SU-DHL-6 (cell line): Measurements from ENCODE around the gene PKM.
"Not testable (repeated sequence)": the region's sequence is repeated elsewhere in the genome, so short reads cannot be mapped to it uniquely, and the experiment has no call there.

ENCODE experiments used
- H2AFZ ChIP-seq: fragments of 200-600 bp; sonication (generic); 2 replicates; pipeline ENCODE4 v1.6.1; 2014; ENCODE audit warnings: low read depth, mild to moderate bottlenecking, moderate library complexity, mixed read lengths, antibody characterized with exemption, low read length; ENCODE audit not compliant: severe bottlenecking
- H3F3A ChIP-seq: fragments of 200-600 bp; shearing (Covaris generic); 2 replicates; pipeline ENCODE4 v1.6.0; 2016; ENCODE audit warnings: antibody characterized with exemption, mild to moderate bottlenecking; ENCODE audit not compliant: insufficient read depth
- H3K27ac ChIP-seq: fragments of 200-600 bp; sonication (generic); 2 replicates; pipeline ENCODE4 v1.5.1; 2016; ENCODE audit warnings: low read depth, mild to moderate bottlenecking, low read length, moderate library complexity, mixed read lengths
- H3K27me3 ChIP-seq: fragments of 200-600 bp; sonication (generic), shearing (Covaris generic); 2 replicates; pipeline ENCODE4 v1.6.0; 2014; ENCODE audit warnings: mild to moderate bottlenecking, low read length
- H3K36me3 ChIP-seq: fragments of 200-600 bp; sonication (generic); 2 replicates; pipeline ENCODE4 v1.6.1; 2014; ENCODE audit warnings: mild to moderate bottlenecking, low read length, mixed read lengths
- H3K4me2 ChIP-seq: fragments of 300-600, 200-600 bp; shearing (Covaris generic), sonication (generic); 2 replicates; pipeline ENCODE4 v1.6.0; 2014; ENCODE audit warnings: low read length, low read depth, mild to moderate bottlenecking; ENCODE audit not compliant: poor library complexity, severe bottlenecking
- H3K4me3 ChIP-seq: fragments of 200-600 bp; sonication (generic); 2 replicates; pipeline ENCODE4 v1.5.1; 2014; ENCODE audit warnings: antibody characterized with exemption, low read length, mild to moderate bottlenecking, mixed read lengths; ENCODE audit not compliant: insufficient read depth, poor library complexity, severe bottlenecking
- H3K79me2 ChIP-seq: fragments of 200-600 bp; sonication (generic); 2 replicates; pipeline ENCODE4 v1.6.1; 2014; ENCODE audit warnings: mild to moderate bottlenecking, low read length, moderate library complexity; ENCODE audit not compliant: insufficient read depth
- H3K9ac ChIP-seq: fragments of 200-600 bp; sonication (generic); 2 replicates; pipeline ENCODE4 v1.7.0; 2014; ENCODE audit warnings: mild to moderate bottlenecking, low read length
- H3K9me2 ChIP-seq: fragments of 200-600 bp; sonication (generic); replicated peaks from 2 replicates; pipeline ENCODE4 v1.6.1; 2014; ENCODE audit warnings: low read length; ENCODE audit not compliant: insufficient read depth
- H3K9me3 ChIP-seq: fragments of 200-600 bp; sonication (generic); 2 replicates; pipeline ENCODE4 v1.6.1; 2014; ENCODE audit warnings: low read length, mixed read lengths; ENCODE audit not compliant: insufficient read depth
- H4K20me1 ChIP-seq: fragments of 200-600 bp; sonication (generic); 2 replicates; pipeline ENCODE4 v1.6.1; 2014; ENCODE audit warnings: low read depth, mild to moderate bottlenecking, antibody characterized with exemption, low read length, moderate library complexity, mixed read lengths
- EZH2phosphoT487 ChIP-seq: fragments of 200-600 bp; sonication (generic), shearing (Covaris generic); conservative IDR thresholded peaks from 2 replicates; pipeline ENCODE4 v1.6.1; 2018; ENCODE audit warnings: mild to moderate bottlenecking, antibody characterized with exemption, low read length, moderate library complexity, mixed read lengths
- TF ChIP-seq, protein P1 (sequence below): fragments of 200-600 bp; sonication (generic); IDR thresholded peaks from one replicate; pipeline ENCODE4 v1.5.1; 2017; ENCODE audit warnings: antibody characterized with exemption, mild to moderate bottlenecking, low read length, moderate library complexity; ENCODE audit not compliant: insufficient read depth, poor library complexity, severe bottlenecking

Gene PKM

DNA sequence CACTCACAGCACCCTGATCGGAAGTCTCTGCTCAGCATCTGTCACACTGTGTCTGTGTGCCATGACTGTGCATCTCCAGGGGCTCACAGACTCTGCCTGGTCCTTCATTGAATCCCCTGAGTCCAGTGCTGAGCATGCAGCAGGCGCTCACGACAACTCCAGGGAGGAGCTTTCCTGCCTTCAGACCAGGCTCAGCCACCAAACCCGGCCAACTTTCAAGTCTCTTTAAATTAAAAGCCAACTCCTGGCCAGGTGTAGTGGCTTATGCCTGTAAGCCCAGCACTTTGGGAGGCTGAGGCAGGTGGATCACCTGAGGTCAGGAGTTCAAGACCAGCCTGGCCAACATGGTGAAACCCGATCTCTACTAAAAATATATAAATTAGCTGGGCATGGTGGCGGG, 57.6 kb downstream of the PKM start:
- H3K27ac ChIP-seq, result no peak overlapping the region
- no peak overlapping the region for H2AFZ ChIP-seq
- no peaks in the 10 kb centered on the region for H3K79me2 ChIP-seq
- no peaks in the 10 kb centered on the region for H3K9me2 ChIP-seq
- no peak overlapping the region for H3K4me3 ChIP-seq
- no peaks in the 10 kb centered on the region for H3K36me3 ChIP-seq
- H3K9ac ChIP-seq, result no peak overlapping the region
- H3F3A ChIP-seq, result no peaks in the 10 kb centered on the region
- H4K20me1 ChIP-seq, result no peaks in the 10 kb centered on the region
- no peaks in the 10 kb centered on the region for H3K27me3 ChIP-seq
- H3K9me3 ChIP-seq, result no peaks in the 10 kb centered on the region
- no peak for TF ChIP-seq EZH2phosphoT487
- TF ChIP-seq, protein P1, sequence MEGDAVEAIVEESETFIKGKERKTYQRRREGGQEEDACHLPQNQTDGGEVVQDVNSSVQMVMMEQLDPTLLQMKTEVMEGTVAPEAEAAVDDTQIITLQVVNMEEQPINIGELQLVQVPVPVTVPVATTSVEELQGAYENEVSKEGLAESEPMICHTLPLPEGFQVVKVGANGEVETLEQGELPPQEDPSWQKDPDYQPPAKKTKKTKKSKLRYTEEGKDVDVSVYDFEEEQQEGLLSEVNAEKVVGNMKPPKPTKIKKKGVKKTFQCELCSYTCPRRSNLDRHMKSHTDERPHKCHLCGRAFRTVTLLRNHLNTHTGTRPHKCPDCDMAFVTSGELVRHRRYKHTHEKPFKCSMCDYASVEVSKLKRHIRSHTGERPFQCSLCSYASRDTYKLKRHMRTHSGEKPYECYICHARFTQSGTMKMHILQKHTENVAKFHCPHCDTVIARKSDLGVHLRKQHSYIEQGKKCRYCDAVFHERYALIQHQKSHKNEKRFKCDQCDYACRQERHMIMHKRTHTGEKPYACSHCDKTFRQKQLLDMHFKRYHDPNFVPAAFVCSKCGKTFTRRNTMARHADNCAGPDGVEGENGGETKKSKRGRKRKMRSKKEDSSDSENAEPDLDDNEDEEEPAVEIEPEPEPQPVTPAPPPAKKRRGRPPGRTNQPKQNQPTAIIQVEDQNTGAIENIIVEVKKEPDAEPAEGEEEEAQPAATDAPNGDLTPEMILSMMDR, result no peak
- no peak overlapping the region for H3K4me2 ChIP-seq

DNA sequence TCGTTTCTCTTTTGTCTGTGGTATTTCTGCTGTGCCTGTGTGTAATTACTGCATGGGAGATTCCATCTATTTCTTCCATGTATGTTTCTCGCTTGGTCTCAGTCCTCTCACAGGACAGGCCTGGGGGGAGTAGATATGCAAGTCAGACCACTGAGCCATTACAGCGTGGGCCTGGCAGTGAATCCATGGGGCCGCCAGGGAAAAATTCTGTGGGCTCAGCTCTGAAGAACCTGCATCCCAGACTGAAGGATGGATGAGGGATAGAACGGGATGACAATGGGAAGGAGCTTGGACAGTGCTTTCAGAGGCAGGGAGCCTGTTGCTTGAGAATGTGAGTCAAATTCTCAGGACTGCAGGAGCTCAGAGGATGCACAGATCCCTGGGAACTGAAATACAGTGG, 58.2 kb downstream of the PKM start:
- no peaks in the 10 kb centered on the region for H3K79me2 ChIP-seq
- H3K4me2 ChIP-seq, result no peak overlapping the region
- H3K9ac ChIP-seq, result no peak overlapping the region
- H3K27ac ChIP-seq, result no peak overlapping the region
- H3K27me3 ChIP-seq, result no peaks in the 10 kb centered on the region
- H2AFZ ChIP-seq, result no peak overlapping the region
- H3K36me3 ChIP-seq, result no peaks in the 10 kb centered on the region
- no peaks in the 10 kb centered on the region for H3K9me2 ChIP-seq
- H3K4me3 ChIP-seq, result no peak overlapping the region
- H3F3A ChIP-seq, result no peaks in the 10 kb centered on the region
- no peaks in the 10 kb centered on the region for H3K9me3 ChIP-seq
- no peaks in the 10 kb centered on the region for H4K20me1 ChIP-seq
- TF ChIP-seq, protein P1, result no peak
- TF ChIP-seq EZH2phosphoT487, result no peak

DNA sequence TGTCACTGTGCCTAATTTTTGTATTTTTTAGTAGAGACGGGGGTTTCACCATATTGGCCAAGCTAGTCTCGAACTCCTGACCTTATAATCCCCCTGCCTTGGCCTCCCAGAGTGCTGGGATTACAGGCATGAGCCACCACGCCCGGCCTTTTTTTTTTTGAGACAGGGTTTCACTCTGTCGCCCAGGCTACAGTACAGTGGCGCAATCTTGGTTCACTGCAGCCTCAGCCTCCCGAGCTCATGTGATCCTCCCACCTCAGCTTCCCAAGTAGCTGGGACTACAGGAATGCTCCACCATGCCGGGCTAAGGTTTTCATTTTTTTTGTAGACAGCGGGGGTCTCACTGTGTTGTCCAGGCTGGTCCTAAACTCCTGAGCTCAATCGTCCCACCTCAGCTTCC, 59.0 kb downstream of the PKM start:
- H3K36me3 ChIP-seq, H3K9ac ChIP-seq, H3K79me2 ChIP-seq, H3K27me3 ChIP-seq, H3K4me3 ChIP-seq, H2AFZ ChIP-seq, H3K9me3 ChIP-seq, H3K27ac ChIP-seq, H4K20me1 ChIP-seq, H3F3A ChIP-seq, H3K4me2 ChIP-seq, H3K9me2 ChIP-seq: not testable (repeated sequence)

DNA sequence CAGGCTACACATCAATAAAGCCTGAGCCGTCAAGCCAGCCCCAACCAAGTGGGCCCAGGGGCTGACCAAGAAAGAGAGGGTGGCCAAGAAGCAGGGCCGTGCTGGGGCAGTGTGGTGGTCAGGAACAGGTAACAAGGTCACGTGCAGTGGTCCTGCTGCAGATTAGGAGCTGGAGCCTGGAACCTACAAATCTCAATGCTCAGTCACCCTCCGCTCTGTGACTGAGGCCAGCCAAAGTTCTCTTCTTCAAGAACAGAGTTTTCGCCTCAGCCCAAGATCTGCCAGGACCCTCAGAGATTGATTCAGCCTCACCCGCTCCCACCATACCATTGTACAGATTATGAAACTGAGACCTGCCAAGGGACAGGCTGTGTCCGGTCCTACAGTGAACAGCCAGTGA, 60.3 kb downstream of the PKM start:
- no peak overlapping the region for H3K4me3 ChIP-seq
- no peaks in the 10 kb centered on the region for H3K9me2 ChIP-seq
- no peak overlapping the region for H3K4me2 ChIP-seq
- TF ChIP-seq, protein P1, result no peak
- TF ChIP-seq EZH2phosphoT487, result no peak
- no peaks in the 10 kb centered on the region for H3K27me3 ChIP-seq
- no peaks in the 10 kb centered on the region for H3K79me2 ChIP-seq
- H3K9ac ChIP-seq, result no peak overlapping the region
- no peaks in the 10 kb centered on the region for H4K20me1 ChIP-seq
- H3F3A ChIP-seq, result no peaks in the 10 kb centered on the region
- no peak overlapping the region for H2AFZ ChIP-seq
- H3K36me3 ChIP-seq, result no peaks in the 10 kb centered on the region
- H3K27ac ChIP-seq, result no peak overlapping the region
- no peaks in the 10 kb centered on the region for H3K9me3 ChIP-seq
